C4-2B (cell line): ENCODE measurements around the gene PDK4.

ENCODE experiments used
- H3K27ac ChIP-seq: fragments of 450-650 bp; 2 replicates; pipeline ENCODE4 v1.5.1; 2017
- ZFX ChIP-seq: fragments of 450-650 bp; IDR thresholded peaks from 2 replicates; pipeline ENCODE4 v1.6.1; 2017
- TF ChIP-seq, protein P1 (sequence below): fragments of 450-650 bp; conservative IDR thresholded peaks from 2 replicates; pipeline ENCODE4 v1.5.1; 2017; ENCODE audit warnings: mild to moderate bottlenecking

PDK4 gene

DNA sequence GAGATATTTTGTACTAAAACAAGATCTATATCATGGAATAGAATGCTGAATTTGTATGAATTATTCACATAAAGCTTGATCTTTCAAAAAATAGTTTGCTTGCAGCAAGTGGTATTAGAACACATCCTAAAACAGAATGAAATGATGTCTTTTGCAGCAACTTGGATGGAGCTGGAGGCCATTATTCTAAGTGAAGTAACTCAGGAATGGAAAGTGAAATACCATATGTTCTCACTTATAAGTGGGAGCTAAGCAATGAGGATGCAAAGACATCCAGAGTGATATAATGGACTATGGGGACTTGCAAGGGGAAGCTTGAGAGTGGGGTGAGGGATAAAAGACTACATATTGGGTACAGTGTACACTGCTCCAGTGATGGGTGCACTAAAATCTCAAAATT is 56.9 kb downstream of the PDK4 start:
- no peak for TF ChIP-seq ZFX
- TF ChIP-seq, protein P1, sequence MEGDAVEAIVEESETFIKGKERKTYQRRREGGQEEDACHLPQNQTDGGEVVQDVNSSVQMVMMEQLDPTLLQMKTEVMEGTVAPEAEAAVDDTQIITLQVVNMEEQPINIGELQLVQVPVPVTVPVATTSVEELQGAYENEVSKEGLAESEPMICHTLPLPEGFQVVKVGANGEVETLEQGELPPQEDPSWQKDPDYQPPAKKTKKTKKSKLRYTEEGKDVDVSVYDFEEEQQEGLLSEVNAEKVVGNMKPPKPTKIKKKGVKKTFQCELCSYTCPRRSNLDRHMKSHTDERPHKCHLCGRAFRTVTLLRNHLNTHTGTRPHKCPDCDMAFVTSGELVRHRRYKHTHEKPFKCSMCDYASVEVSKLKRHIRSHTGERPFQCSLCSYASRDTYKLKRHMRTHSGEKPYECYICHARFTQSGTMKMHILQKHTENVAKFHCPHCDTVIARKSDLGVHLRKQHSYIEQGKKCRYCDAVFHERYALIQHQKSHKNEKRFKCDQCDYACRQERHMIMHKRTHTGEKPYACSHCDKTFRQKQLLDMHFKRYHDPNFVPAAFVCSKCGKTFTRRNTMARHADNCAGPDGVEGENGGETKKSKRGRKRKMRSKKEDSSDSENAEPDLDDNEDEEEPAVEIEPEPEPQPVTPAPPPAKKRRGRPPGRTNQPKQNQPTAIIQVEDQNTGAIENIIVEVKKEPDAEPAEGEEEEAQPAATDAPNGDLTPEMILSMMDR: no peak

DNA sequence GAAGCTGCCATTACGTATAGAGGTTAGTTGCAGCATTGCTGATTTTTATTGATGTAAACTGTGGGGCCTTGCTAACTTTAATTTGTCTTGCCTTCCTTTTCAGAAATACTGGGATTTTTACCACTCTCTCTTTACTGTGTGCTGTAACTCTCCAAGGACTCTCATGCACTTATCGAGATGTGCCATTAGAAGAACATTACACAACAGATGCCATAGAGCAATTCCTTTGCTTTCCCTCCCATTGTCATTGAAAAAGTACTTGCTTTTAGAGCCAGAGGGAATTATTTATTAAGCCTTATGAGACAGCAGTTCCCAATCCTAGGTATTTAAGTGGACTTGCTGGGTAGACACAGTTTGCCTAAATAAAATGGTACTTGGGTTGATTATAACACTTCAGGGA is 58.8 kb downstream of the PDK4 start:
- TF ChIP-seq ZFX: no peak
- TF ChIP-seq, protein P1: no peak
- H3K27ac ChIP-seq: no peak overlapping the region

More for the DNA sequence above, 56.9 kb downstream of the PDK4 start:
- H3K27ac ChIP-seq: no peak overlapping the region

DNA sequence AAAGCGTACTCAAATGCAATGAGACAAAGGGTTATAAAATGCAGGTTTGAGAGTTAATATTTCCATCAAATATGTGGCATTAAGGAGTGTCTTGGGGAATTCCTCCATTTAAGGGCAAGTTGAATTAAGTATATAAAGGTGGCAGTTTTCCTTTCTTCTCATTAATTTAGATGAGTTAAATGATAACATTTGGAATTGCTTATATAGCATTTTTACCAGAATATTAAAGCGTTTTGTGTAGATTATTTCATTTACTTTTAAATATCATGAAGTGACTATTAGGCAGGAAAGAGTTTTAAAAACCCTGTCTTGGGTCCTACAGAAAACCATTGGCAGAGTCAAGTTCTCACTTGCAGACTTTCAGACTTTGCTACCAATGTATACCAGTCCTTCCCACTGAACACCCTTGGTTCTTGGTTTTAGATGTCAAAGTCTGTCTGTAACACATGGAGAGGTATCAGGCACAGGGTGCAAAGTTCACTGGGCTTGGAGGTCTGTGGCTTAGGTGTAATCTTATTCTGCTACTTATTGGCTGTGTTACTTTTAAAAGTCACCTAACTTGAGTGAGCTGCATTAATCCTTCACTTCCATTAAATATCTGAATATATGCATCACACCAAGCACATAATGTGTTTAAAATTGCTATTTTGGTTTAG is 59.5 kb downstream of the PDK4 start:
- no peak for TF ChIP-seq ZFX
- TF ChIP-seq, protein P1: no peak
- H3K27ac ChIP-seq: no peak overlapping the region

DNA sequence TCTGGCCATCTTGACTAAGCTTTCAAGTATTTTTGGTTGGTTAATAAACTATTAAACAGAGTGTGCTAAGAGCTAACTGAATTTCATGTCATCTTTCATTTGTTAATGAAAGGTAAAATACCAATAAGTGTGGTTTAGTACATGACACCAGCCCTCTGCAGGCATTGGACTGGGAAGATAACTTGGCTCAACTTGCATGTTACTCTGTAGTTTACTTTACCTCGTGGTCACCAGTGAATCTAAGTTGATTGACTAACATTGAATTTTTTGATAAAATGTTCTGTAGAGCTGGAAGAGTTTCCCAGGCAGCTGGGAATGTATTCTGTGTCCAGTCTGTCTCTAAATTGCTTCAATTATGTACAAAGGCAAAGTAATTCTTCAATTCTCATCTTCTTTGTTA is 60.7 kb downstream of the PDK4 start:
- no peak for TF ChIP-seq ZFX
- TF ChIP-seq, protein P1: no peak
- H3K27ac ChIP-seq: no peak overlapping the region

DNA sequence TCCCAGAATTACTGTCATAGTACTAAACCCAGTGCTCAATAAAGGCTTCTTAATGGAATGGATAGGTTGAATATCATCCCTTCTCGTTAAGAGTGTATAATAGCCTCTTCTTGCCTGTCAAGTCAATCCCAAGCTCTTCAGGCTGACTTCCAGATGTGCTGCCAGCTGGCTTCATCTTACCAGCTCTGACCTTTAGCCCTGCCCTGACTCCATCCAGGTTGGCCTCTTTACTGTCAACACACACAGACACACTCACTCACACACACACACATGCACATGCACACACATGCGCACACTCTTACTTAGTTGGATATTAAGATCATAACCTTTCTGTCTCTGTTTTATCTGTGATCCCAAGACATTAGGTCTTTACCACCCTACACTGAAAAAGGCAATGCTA is 61.5 kb downstream of the PDK4 start:
- no peak overlapping the region for H3K27ac ChIP-seq
- TF ChIP-seq ZFX: no peak
- TF ChIP-seq, protein P1: no peak
